GM12878 (cell line): ENCODE data around the gene P2RX1. TPM values are rescaled to one million over a fixed set of nuclear protein-coding genes. Genes with fewer than 3 reads are reported as not detected.

ENCODE experiments used
- ATAC-seq: fragments of 200-7000 bp; cut with Tn5 transposase; 3 replicates; pipeline ENCODE4 v1.9.1; 2020; ENCODE audit warnings: mild to moderate bottlenecking, moderate library complexity
- BruUV-seq: library from RNA; stranded (reverse); fragments of 400-500 nt; replicated peaks from 2 replicates; lab custom pipeline; 2021; lab: Mats Ljungman, UMichigan
- CTCF ChIA-PET: fragments of 300-600 bp; sonication (Branson Sonifier 250); formaldehyde crosslinking; extraction: SDS; loops from one replicate; lab custom pipeline; 2021; ENCODE audit warnings: inconsistent platforms; lab: Yijun Ruan, JAX
- POLR2A ChIA-PET: fragments of 350-600 bp; formaldehyde crosslinking; extraction: SDS; loops from one replicate; lab custom pipeline; 2021; ENCODE audit warnings: inconsistent platforms; lab: Charles Lee
- RAD21 ChIA-PET: fragments of 300-600 bp; sonication (Branson Sonifier 250); formaldehyde crosslinking; loops from one replicate; lab custom pipeline; 2023; ENCODE audit warnings: antibody characterized with exemption; ENCODE audit not compliant: unreplicated experiment; lab: Charles Lee
- SMC1A ChIA-PET: fragments of 300-600 bp; sonication (Branson Sonifier 250); formaldehyde crosslinking; loops from one replicate; lab custom pipeline; 2023; ENCODE audit not compliant: unreplicated experiment, uncharacterized antibody; lab: Charles Lee
- DNase-seq: peaks from one replicate; pipeline ENCODE4 v3.0.0-alpha.2; 2011; ENCODE audit warnings: low read depth, low spot score
- FAIRE-seq: peaks from 3 replicates; lab custom pipeline; 2011; peaks lifted over from hg19 to GRCh38; lab: Jason Lieb, UNC
- H2AFZ ChIP-seq: 2 replicates; pipeline ENCODE4 v1.6.0; 2011; ENCODE audit warnings: low read depth, low read length, control low read depth; ENCODE audit not compliant: control insufficient read depth
- H3K27ac ChIP-seq: 2 replicates; pipeline ENCODE4 v1.5.1; 2011; ENCODE audit warnings: control low read depth; ENCODE audit not compliant: control insufficient read depth, insufficient read depth
- H3K27me3 ChIP-seq, 2 experiments: replicated peaks in 1 of 2; 2 replicates each; pipeline versions ENCODE4 v1.6.0 to v1.6.1; 2011; ENCODE audit warnings: low read length in 1 of 2; ENCODE audit not compliant: control insufficient read depth in 2 of 2, insufficient read depth in 2 of 2
- H3K36me3 ChIP-seq, 2 experiments: 2 replicates each; pipeline ENCODE4 v1.5.1; 2011; ENCODE audit warnings: low read length in 1 of 2; ENCODE audit not compliant: control insufficient read depth in 2 of 2, insufficient read depth in 2 of 2
- H3K4me1 ChIP-seq: 2 replicates; pipeline ENCODE4 v1.6.1; 2011; ENCODE audit warnings: mild to moderate bottlenecking, low read length, moderate library complexity, mixed read lengths; ENCODE audit not compliant: control insufficient read depth, insufficient read depth
- H3K4me2 ChIP-seq: 2 replicates; pipeline ENCODE4 v1.6.0; 2011; ENCODE audit warnings: control low read depth; ENCODE audit not compliant: control insufficient read depth, insufficient read depth
- H3K4me3 ChIP-seq: fragments of 200-600 bp; sonication (generic); 2 replicates; pipeline ENCODE4 v1.5.1; 2016
- H3K79me2 ChIP-seq: 2 replicates; pipeline ENCODE4 v1.6.0; 2011; ENCODE audit warnings: low read length; ENCODE audit not compliant: control insufficient read depth, insufficient read depth
- H3K9ac ChIP-seq: 2 replicates; pipeline ENCODE4 v1.8.0; 2011; ENCODE audit warnings: low read length, control low read depth, mixed read lengths; ENCODE audit not compliant: control insufficient read depth, insufficient read depth
- H3K9me3 ChIP-seq: replicated peaks from 3 replicates; pipeline ENCODE4 v1.5.1; 2011; ENCODE audit warnings: mild to moderate bottlenecking, low read length; ENCODE audit not compliant: control insufficient read depth, insufficient read depth
- H4K20me1 ChIP-seq: 2 replicates; pipeline ENCODE4 v1.6.0; 2011; ENCODE audit not compliant: control insufficient read depth, insufficient read depth
- EGR1 ChIP-seq, 2 experiments: IDR thresholded peaks; 1 replicate in 1 of 2; 2 replicates in 1 of 2; pipeline ENCODE4 v1.6.1; 2011 to 2012; ENCODE audit warnings: low read depth in 2 of 2, low read length in 2 of 2, borderline replicate concordance in 1 of 2, mild to moderate bottlenecking in 1 of 2, moderate library complexity in 1 of 2
- FOS ChIP-seq: IDR thresholded peaks from 3 replicates; pipeline ENCODE4 v1.6.1; 2011; ENCODE audit warnings: borderline replicate concordance; ENCODE audit not compliant: insufficient read length; ENCODE audit errors: extremely low read depth
- NBN ChIP-seq: fragments of 450-650 bp; IDR thresholded peaks from 2 replicates; pipeline ENCODE4 v1.6.1; 2016
- PRDM15 ChIP-seq: fragments of 450-650 bp; formaldehyde crosslinking; IDR thresholded peaks from 2 replicates; pipeline ENCODE4 v1.4.0; 2020; ENCODE audit warnings: mild to moderate bottlenecking, moderate library complexity
- RBBP5 ChIP-seq: fragments of 200-600 bp; sonication (generic); conservative IDR thresholded peaks from 2 replicates; pipeline ENCODE4 v1.6.1; 2016
- SIX5 ChIP-seq: IDR thresholded peaks from 2 replicates; pipeline ENCODE4 v1.6.1; 2011; ENCODE audit warnings: mild to moderate bottlenecking, low read depth, low read length, moderate library complexity; ENCODE audit not compliant: severe bottlenecking
- WGBS: methylation state at CpG from one replicate; pipeline ENCODE4 v1.1.6; 2016; ENCODE audit warnings: low lambda C conversion rate; ENCODE audit not compliant: insufficient replicate concordance, insufficient coverage; ENCODE audit errors: missing lambda C conversion rate; 5-methylcytosine and 5-hydroxymethylcytosine counted together
- in situ Hi-C: fragments of 300-500 bp; cut with MboI; formaldehyde crosslinking; loops from 9 replicates; pipeline ENCODE4 v1.14.3; 2018; ENCODE audit warnings: mixed read lengths
- intact Hi-C: fragments of 100-400 bp; cut with micrococcal nuclease; formaldehyde crosslinking; loops from one replicate; pipeline ENCODE4 v1.14.2; 2022; ENCODE audit not compliant: unreplicated experiment
- polyA plus RNA-seq, 11 experiments: library from polyadenylated mRNA; depleted of rRNA in 4 of 11; unstranded in 6 of 11; stranded (reverse) in 5 of 11; fragments of >200 nt; fragmentation: Nextera tagmentation in 4 of 11; fragmentation: Illumina TruSeq in 1 of 11; extraction: Ambion mirVana in 4 of 11; extraction: Trizol in 1 of 11; gene quantifications; 1 replicate in 1 of 11; 2 replicates in 10 of 11; pipeline versions ENCODE4 v1.2.1 to v1.2.3, GENCODE V29; 2011 to 2016; ENCODE audit warnings: inconsistent platforms in 2 of 11, missing spikeins in 2 of 11, low read depth in 1 of 11
- total RNA-seq, 4 experiments: library from RNA; depleted of rRNA in 3 of 4; stranded (reverse); fragments of >200 nt in 3 of 4; fragmentation: Illumina TruSeq in 1 of 4; extraction: Trizol in 1 of 4; gene quantifications; 2 replicates each; pipeline versions ENCODE4 v1.2.1 to v1.2.3, GENCODE V29; 2013 to 2021
- TF ChIP-seq, protein P1 (sequence below): fragments of 450-650 bp; IDR thresholded peaks from 2 replicates; pipeline ENCODE4 v1.6.1; 2016; ENCODE audit warnings: mild to moderate bottlenecking, moderate library complexity, borderline replicate concordance
- TF ChIP-seq, protein P2 (sequence below): IDR thresholded peaks from 2 replicates; pipeline ENCODE4 v1.6.1; 2012; ENCODE audit warnings: low read depth, low read length, improper control_type of control experiment
- TF ChIP-seq, protein P3 (sequence below): IDR thresholded peaks from 2 replicates; pipeline ENCODE4 v1.6.1; 2012; ENCODE audit warnings: low read depth, low read length, improper control_type of control experiment

The P2RX1 gene
- total and polyA plus RNA-seq, 10 of the 15 experiments (the other 5 are each of a cell fraction or from before 2014, with no cell fraction given): 0.12 to 6.2 (median 3.4) TPM

DNA sequence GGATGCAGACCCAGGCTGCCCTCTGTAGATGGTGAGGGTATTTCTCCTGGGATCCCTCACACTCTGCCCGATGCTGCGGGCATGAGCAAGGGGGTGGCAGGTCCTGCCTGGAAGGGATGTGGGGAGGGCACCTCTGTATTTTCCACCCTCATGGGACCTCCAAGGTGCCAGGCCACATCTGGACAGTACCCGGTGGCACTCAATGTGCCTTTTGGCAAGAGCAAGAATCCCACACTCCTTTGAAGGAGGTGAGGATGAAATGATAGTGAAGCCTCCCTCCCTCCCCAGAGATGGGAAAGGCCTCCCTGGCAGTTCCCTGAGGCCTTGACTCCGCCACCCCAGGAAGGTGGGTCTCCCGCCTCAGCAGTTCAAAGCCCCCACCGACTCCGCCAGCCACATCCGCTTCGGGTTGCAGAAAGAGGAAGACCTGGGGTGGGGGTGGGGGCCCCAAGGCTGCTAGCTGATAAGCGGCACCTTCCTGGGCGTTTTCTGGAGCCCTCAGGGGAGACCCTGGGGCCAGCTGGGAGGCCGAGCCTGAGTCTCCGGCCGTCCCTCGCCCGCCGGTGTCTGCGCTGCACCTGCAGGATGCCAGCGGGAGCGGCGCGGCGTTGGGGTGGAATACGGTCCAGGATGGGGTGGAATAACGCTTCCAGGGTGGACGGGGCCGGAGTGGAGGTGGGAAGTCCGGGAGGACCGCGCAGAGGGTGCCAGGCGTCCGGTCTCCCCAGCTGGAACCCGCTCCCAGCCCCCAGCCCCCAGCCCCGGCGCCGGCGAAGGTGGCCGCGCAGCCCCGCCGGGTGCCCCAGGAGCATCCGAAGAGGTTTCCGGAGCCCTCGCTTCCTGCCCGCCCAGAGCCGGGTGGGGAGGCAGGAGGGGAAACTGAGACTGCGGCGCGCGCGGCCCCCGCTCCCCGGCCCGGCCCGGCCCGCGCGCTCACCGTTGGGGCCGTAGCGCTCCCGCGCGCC, 47.3 kb upstream of the P2RX1 start:
- H3K36me3 ChIP-seq: peaks cover 1 to 4% of the 10 kb centered on the region in 2 experiments; a peak in 2 of 4 replicates
- WGBS: under 1% methylated on average over 38 of the region's 64 CpGs
- peak; percentile 35 for FAIRE-seq
- ChIA-PET SMC1A (interaction anchor here (0.7 to 3.3 kb wide), 3 partner anchors 16 to 50 kb away, joined by 3 to 20 read pairs (median 5); partner anchors contain the start of gene P2RX1), CTCF (interaction anchor here (1.1 to 3.6 kb wide), 5 partner anchors 33 to 226 kb away, joined by 3 to 39 read pairs (median 3); partner anchors contain the start of gene P2RX1), POLR2A (interaction anchor here (1.1 to 2.3 kb wide), 5 partner anchors 25 to 52 kb away, joined by 3 to 8 read pairs (median 4); partner anchors contain the start of gene P2RX1), RAD21 (interaction anchor here (0.9 to 4.3 kb wide), 5 partner anchors 47 to 123 kb away, joined by 3 to 26 read pairs (median 4); partner anchors contain the start of gene P2RX1)
- H4K20me1 ChIP-seq: no peaks in the 10 kb centered on the region; the same call in 1 of the 2 replicates
- no peaks in the 10 kb centered on the region for H3K27me3 ChIP-seq
- H2AFZ ChIP-seq: peak overlapping the region; percentile 45
- no TSS peak for BruUV-seq
- H3K4me2 ChIP-seq: peak overlapping the region; percentile 97
- in situ Hi-C loops (no loop called here), intact Hi-C loops (loop anchor here (2.0 to 5.0 kb wide), 3 partner anchors 39 to 111 kb away; no protein-coding TSS in a partner anchor)
- ATAC-seq: peak; percentile 47
- peaks cover 44% of the 10 kb centered on the region for H3K79me2 ChIP-seq
- DNase-seq: no peak
- H3K9me3 ChIP-seq: no peaks in the 10 kb centered on the region
- peaks cover 48% of the 10 kb centered on the region for H3K4me1 ChIP-seq
- H3K4me3 ChIP-seq: peak overlapping the region; percentile 90
- H3K9ac ChIP-seq: peak overlapping the region; percentile 74
- H3K27ac ChIP-seq: peak overlapping the region; percentile 67
- no peak for TF ChIP-seq RBBP5
- TF ChIP-seq SIX5: no peak
- TF ChIP-seq, protein P1, sequence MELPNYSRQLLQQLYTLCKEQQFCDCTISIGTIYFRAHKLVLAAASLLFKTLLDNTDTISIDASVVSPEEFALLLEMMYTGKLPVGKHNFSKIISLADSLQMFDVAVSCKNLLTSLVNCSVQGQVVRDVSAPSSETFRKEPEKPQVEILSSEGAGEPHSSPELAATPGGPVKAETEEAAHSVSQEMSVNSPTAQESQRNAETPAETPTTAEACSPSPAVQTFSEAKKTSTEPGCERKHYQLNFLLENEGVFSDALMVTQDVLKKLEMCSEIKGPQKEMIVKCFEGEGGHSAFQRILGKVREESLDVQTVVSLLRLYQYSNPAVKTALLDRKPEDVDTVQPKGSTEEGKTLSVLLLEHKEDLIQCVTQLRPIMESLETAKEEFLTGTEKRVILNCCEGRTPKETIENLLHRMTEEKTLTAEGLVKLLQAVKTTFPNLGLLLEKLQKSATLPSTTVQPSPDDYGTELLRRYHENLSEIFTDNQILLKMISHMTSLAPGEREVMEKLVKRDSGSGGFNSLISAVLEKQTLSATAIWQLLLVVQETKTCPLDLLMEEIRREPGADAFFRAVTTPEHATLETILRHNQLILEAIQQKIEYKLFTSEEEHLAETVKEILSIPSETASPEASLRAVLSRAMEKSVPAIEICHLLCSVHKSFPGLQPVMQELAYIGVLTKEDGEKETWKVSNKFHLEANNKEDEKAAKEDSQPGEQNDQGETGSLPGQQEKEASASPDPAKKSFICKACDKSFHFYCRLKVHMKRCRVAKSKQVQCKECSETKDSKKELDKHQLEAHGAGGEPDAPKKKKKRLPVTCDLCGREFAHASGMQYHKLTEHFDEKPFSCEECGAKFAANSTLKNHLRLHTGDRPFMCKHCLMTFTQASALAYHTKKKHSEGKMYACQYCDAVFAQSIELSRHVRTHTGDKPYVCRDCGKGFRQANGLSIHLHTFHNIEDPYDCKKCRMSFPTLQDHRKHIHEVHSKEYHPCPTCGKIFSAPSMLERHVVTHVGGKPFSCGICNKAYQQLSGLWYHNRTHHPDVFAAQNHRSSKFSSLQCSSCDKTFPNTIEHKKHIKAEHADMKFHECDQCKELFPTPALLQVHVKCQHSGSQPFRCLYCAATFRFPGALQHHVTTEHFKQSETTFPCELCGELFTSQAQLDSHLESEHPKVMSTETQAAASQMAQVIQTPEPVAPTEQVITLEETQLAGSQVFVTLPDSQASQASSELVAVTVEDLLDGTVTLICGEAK: peak; percentile 31; the same call in 1 of the 2 replicates
- TF ChIP-seq FOS: no peak
- 0 out of 3 replicates have a peak, but pooled peaks of 1 of the 2 experiments have one; percentile 9 for TF ChIP-seq EGR1 (IDR thresholded peaks at IDR 0.05; ENCODE audit: borderline replicate concordance in 1 of 2, low read depth in 2 of 2, low read length in 2 of 2)
- TF ChIP-seq, protein P2, sequence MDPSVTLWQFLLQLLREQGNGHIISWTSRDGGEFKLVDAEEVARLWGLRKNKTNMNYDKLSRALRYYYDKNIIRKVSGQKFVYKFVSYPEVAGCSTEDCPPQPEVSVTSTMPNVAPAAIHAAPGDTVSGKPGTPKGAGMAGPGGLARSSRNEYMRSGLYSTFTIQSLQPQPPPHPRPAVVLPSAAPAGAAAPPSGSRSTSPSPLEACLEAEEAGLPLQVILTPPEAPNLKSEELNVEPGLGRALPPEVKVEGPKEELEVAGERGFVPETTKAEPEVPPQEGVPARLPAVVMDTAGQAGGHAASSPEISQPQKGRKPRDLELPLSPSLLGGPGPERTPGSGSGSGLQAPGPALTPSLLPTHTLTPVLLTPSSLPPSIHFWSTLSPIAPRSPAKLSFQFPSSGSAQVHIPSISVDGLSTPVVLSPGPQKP: no peak
- TF ChIP-seq, protein P3, sequence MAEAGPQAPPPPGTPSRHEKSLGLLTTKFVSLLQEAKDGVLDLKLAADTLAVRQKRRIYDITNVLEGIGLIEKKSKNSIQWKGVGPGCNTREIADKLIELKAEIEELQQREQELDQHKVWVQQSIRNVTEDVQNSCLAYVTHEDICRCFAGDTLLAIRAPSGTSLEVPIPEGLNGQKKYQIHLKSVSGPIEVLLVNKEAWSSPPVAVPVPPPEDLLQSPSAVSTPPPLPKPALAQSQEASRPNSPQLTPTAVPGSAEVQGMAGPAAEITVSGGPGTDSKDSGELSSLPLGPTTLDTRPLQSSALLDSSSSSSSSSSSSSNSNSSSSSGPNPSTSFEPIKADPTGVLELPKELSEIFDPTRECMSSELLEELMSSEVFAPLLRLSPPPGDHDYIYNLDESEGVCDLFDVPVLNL: peak; percentile 62; the same call in 1 of the 2 replicates
- no peak for TF ChIP-seq PRDM15 (CRISPR knock-in tag)
- 0 out of 2 replicates have a peak, but pooled peaks have one; percentile 21 for TF ChIP-seq NBN
